ENCODE data around the gene HNF1A. TPM values are rescaled to one million over a fixed set of nuclear protein-coding genes. Genes with fewer than 3 reads are reported as not detected.

The HNF1A gene
- total RNA-seq, 1 donor from 2014 or later: not detected

DNA sequence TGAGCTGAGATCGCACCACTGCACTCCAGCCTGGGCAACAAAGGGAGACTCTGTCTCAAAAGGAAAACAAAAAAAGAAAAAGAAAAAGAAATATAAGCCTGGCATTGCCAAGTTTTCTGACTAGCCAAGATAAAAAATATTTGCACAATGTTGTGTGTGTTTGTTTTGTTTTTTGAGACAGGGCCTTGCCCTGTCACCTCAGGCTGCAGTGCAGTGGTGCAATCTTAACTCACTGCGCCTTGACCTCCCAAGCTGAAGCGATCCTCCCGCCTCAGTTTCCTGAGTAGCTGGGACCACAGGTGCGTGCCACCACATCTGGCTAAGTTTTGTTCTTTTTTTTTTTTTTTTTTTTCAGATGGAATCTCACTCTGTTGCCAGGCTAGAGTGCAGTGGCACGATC, 43.4 kb downstream of the HNF1A start:
- Histone ChIP-seq H3K27me3 (ENCODE audit: control insufficient read depth, insufficient read depth, low read length) (no peaks in the 10 kb centered on the region), H3K4me3 (ENCODE audit: low read depth, low read length) (no peak overlapping the region), H3K36me3 (ENCODE audit: control insufficient read depth, insufficient read depth, low read length) (no peaks in the 10 kb centered on the region)
- FAIRE-seq (no peak), DNase-seq (ENCODE audit: low read depth) (no peak)
- TF ChIP-seq, protein P1, sequence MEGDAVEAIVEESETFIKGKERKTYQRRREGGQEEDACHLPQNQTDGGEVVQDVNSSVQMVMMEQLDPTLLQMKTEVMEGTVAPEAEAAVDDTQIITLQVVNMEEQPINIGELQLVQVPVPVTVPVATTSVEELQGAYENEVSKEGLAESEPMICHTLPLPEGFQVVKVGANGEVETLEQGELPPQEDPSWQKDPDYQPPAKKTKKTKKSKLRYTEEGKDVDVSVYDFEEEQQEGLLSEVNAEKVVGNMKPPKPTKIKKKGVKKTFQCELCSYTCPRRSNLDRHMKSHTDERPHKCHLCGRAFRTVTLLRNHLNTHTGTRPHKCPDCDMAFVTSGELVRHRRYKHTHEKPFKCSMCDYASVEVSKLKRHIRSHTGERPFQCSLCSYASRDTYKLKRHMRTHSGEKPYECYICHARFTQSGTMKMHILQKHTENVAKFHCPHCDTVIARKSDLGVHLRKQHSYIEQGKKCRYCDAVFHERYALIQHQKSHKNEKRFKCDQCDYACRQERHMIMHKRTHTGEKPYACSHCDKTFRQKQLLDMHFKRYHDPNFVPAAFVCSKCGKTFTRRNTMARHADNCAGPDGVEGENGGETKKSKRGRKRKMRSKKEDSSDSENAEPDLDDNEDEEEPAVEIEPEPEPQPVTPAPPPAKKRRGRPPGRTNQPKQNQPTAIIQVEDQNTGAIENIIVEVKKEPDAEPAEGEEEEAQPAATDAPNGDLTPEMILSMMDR (IDR thresholded peaks at IDR 0.05; ENCODE audit: insufficient read depth, low read length, severe bottlenecking): no peak

DNA sequence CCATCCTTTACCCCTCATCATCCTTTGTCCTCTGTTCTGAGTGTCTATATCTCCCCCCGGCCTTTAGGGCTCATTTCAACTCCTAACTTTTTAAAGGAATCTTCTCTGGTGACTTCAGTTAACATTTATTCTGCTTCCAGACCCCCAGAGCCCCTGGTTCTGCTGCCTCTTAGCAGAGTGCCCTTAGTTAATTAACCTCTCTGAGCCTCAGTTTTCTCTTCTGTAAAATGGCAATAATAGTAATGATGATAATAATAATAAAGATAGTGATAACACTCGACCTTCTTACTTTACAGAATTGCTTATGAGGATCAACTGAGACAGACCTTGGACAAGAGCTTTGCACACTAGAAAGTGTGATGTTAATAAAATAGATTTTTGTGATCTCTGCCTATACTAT, 44.4 kb downstream of the HNF1A start:
- Histone ChIP-seq H3K27me3 (ENCODE audit: control insufficient read depth, insufficient read depth, low read length) (no peaks in the 10 kb centered on the region), H3K4me3 (ENCODE audit: low read depth, low read length) (no peak overlapping the region), H3K36me3 (ENCODE audit: control insufficient read depth, insufficient read depth, low read length) (no peaks in the 10 kb centered on the region)
- TF ChIP-seq, protein P1 (IDR thresholded peaks at IDR 0.05; ENCODE audit: insufficient read depth, low read length, severe bottlenecking): no peak
- no peak for FAIRE-seq
- no peak for DNase-seq (ENCODE audit: low read depth)

DNA sequence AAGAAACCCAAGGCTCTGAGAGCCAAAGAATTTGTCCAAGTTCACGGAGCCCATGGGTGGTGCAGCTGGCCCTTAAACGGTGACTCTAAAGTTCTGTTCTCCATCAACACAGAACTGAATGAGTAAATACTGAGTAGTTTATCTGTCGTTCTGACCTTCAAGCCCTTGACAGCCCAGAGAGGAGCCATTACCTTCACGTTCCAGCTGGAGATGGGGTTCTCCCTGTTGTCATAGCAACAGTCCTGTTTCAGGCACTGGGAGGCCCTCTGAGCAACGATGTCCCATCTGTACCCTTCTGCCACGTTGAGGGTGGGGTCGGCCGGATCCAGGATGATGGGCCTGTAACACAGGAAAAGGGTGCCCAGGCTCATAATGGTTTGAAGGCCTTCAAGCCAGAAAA, 45.5 kb downstream of the HNF1A start:
- DNase-seq (ENCODE audit: low read depth): no peak
- TF ChIP-seq, protein P1 (IDR thresholded peaks at IDR 0.05; ENCODE audit: insufficient read depth, low read length, severe bottlenecking): no peak
- Histone ChIP-seq H3K4me3 (ENCODE audit: low read depth, low read length) (no peak overlapping the region), H3K36me3 (ENCODE audit: control insufficient read depth, insufficient read depth, low read length) (no peaks in the 10 kb centered on the region), H3K27me3 (ENCODE audit: control insufficient read depth, insufficient read depth, low read length) (no peaks in the 10 kb centered on the region)
- no peak for FAIRE-seq

DNA sequence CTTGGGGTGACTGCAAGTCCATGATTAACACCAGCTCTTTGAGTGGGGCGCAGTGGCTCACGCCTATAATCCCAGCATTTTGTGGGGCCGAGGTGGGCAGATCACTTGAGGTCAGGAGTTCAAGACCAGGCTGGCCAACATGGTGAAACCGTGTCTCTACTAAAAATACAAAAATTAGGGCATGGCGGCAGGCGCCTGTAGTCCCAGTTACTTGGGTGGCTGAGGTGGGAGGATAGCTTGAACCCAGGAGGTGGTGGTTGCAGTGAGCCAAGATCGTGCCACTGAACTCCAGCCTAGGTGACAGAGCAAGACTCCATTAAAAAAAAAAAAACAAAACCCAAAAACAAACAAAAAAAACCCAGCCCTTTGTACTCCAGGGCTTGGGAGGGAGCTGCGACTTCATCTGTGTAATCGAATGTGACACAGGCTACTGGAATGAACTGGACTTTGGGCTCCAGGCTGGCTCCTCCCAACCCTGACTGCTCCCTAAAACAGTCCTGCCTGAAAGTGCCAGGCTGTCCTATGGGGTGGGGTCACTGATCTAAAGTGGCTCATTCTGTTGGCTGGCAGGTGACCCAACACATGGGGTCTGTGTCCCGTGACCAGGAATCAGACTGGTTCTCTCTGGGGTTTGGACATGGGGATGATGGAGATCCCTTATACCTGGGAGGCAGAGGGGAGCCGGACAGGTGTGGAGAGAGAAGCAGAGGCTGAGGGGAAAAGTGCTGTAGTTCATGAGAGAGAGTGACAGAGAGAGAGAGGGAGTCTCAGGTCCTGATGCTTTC, 47.3 kb downstream of the HNF1A start:
- Histone ChIP-seq H3K27me3 (ENCODE audit: control insufficient read depth, insufficient read depth, low read length) (no peaks in the 10 kb centered on the region), H3K36me3 (ENCODE audit: control insufficient read depth, insufficient read depth, low read length) (no peaks in the 10 kb centered on the region), H3K4me3 (ENCODE audit: low read depth, low read length) (no peak overlapping the region)
- no peak for FAIRE-seq
- TF ChIP-seq, protein P1 (IDR thresholded peaks at IDR 0.05; ENCODE audit: insufficient read depth, low read length, severe bottlenecking): no peak
- no peak for DNase-seq (ENCODE audit: low read depth)

DNA sequence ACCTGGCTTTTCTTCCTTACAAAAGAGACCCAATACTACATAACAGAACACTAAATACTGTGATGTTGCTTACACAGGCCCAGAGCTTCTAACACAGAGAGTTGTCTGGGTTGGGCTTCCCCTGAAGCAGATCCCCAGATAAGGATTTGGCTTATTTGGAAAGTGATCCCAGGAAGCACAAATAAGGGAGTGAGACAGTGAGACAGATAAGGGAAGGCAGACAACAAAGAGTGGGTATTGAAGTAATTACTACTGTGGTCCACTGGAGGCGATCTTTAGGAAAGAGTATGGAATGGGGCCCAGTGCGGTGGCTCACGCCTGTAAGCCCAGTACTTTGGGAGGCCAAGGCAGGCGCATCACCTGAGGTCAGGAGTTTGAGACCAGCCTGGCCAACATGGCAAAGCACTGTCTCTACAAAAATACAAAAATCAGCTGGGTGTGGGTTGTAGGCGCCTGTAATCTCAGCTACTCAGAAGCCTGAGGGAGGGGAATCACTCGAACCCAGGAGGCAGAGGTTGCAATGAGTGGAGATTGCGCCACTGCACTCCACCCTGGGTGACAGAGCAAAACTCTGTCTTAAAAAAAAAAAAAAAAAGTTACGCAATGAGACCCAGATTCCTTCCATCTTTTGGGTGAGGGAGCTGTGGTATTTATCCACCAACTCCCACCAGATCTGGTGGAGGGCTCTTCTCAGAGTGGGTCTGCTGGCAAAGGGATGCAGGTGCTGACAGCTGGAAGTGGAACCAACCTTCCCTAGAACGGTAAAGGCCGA, 48.1 kb downstream of the HNF1A start:
- no peaks in the 10 kb centered on the region for H3K27me3 ChIP-seq (ENCODE audit: control insufficient read depth, insufficient read depth, low read length)
- no peak overlapping the region for H3K4me3 ChIP-seq (ENCODE audit: low read depth, low read length)
- TF ChIP-seq, protein P1 (IDR thresholded peaks at IDR 0.05; ENCODE audit: insufficient read depth, low read length, severe bottlenecking): no peak
- H3K36me3 ChIP-seq (ENCODE audit: control insufficient read depth, insufficient read depth, low read length): no peaks in the 10 kb centered on the region
- no peak for FAIRE-seq
- no peak for DNase-seq (ENCODE audit: low read depth)

Data from bronchial epithelial cell (primary cell).